Sigmoid colon (tissue), 3 donors: ENCODE measurements around the gene SPATS2L.

Source experiments
- POLR2A ChIP-seq, 2 donors: fragments of 450-650 bp; IDR thresholded peaks; one replicate each; pipeline ENCODE4 v1.6.1; 2016; ENCODE audit warnings: antibody characterized with exemption in 2 of 2, mild to moderate bottlenecking in 2 of 2, moderate library complexity in 2 of 2
- TF ChIP-seq, protein P1 (sequence below), 4 experiments: fragments of 450-650 bp in 3 of 4; fragments of 200-600 bp in 1 of 4; IDR thresholded peaks; one replicate each; pipeline ENCODE4 v1.5.1; 2016 to 2019; ENCODE audit warnings: antibody characterized with exemption in 4 of 4, mild to moderate bottlenecking in 3 of 4, moderate library complexity in 2 of 4

DNA sequence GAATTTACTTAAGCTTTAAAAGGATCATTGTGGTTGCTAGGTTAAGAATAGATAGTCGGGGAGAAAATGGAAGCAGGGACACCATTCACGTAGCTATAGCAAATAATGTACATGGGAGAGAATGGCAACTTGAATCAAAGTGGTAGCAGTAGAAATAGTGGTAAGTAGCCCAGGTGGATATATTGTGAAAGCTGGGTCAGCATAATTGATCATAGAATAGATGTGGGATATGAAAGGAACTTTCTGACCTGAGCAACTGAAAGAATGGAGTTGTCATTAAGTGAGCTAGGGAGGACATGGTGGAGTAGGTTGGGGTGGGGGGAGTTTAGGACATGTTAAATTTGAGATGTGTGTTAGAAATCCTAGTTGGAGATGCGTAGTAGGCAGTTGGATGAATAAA lies 221.7 kb downstream of the SPATS2L start:
- no peak for TF ChIP-seq POLR2A (IDR thresholded peaks at IDR 0.05)
- TF ChIP-seq, protein P1, sequence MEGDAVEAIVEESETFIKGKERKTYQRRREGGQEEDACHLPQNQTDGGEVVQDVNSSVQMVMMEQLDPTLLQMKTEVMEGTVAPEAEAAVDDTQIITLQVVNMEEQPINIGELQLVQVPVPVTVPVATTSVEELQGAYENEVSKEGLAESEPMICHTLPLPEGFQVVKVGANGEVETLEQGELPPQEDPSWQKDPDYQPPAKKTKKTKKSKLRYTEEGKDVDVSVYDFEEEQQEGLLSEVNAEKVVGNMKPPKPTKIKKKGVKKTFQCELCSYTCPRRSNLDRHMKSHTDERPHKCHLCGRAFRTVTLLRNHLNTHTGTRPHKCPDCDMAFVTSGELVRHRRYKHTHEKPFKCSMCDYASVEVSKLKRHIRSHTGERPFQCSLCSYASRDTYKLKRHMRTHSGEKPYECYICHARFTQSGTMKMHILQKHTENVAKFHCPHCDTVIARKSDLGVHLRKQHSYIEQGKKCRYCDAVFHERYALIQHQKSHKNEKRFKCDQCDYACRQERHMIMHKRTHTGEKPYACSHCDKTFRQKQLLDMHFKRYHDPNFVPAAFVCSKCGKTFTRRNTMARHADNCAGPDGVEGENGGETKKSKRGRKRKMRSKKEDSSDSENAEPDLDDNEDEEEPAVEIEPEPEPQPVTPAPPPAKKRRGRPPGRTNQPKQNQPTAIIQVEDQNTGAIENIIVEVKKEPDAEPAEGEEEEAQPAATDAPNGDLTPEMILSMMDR (IDR thresholded peaks at IDR 0.05) = no peak
